ENCODE results near the gene MSL3B.

MSL3B gene

GRCh38 chr2:233844836-233845235 is 23.4 kb downstream of the MSL3B start:
- peaks cover 2% of the 10 kb centered on the region for H3K27me3 Mint-ChIP-seq (ENCODE audit: unreplicated experiment)
- no peaks in the 10 kb centered on the region for H3K4me1 Mint-ChIP-seq (ENCODE audit: low read depth, unreplicated experiment)
- H3K9me3 Mint-ChIP-seq (ENCODE audit: unreplicated experiment): no peaks in the 10 kb centered on the region
- no peak for TF ChIP-seq CTCF (IDR thresholded peaks at IDR 0.05; ENCODE audit: partially characterized antibody, unreplicated experiment)
- H3K36me3 Mint-ChIP-seq (ENCODE audit: unreplicated experiment): no peaks in the 10 kb centered on the region
- DNase-seq: no peak
- no peak overlapping the region for H3K4me3 Mint-ChIP-seq (ENCODE audit: unreplicated experiment)
- no peak overlapping the region for H3K27ac Mint-ChIP-seq (ENCODE audit: unreplicated experiment)

- DNase-seq: no peak
- Mint-ChIP-seq H3K27ac (ENCODE audit: unreplicated experiment) (no peak overlapping the region), H3K9me3 (ENCODE audit: unreplicated experiment) (no peaks in the 10 kb centered on the region), H3K4me1 (ENCODE audit: low read depth, unreplicated experiment) (peaks cover under 1% of the 10 kb centered on the region), H3K36me3 (ENCODE audit: unreplicated experiment) (no peaks in the 10 kb centered on the region), H3K4me3 (ENCODE audit: unreplicated experiment) (no peak overlapping the region), H3K27me3 (ENCODE audit: unreplicated experiment) (peaks cover 2% of the 10 kb centered on the region)
- no peak for TF ChIP-seq CTCF (IDR thresholded peaks at IDR 0.05; ENCODE audit: partially characterized antibody, unreplicated experiment)
Observed at GRCh38 chr2:233844064-233844807, 23.9 kb downstream of the MSL3B start.

GRCh38 chr2:233841183-233841582 is 27.0 kb downstream of the MSL3B start:
- Mint-ChIP-seq H3K4me1 (ENCODE audit: low read depth, unreplicated experiment) (peaks cover 4% of the 10 kb centered on the region), H3K9me3 (ENCODE audit: unreplicated experiment) (no peaks in the 10 kb centered on the region), H3K36me3 (ENCODE audit: unreplicated experiment) (no peaks in the 10 kb centered on the region), H3K4me3 (ENCODE audit: unreplicated experiment) (no peak overlapping the region), H3K27me3 (ENCODE audit: unreplicated experiment) (peaks cover 5% of the 10 kb centered on the region), H3K27ac (ENCODE audit: unreplicated experiment) (no peak overlapping the region)
- DNase-seq: no peak
- no peak for TF ChIP-seq CTCF (IDR thresholded peaks at IDR 0.05; ENCODE audit: partially characterized antibody, unreplicated experiment)

- no peak for DNase-seq
- no peaks in the 10 kb centered on the region for H3K9me3 Mint-ChIP-seq (ENCODE audit: unreplicated experiment)
- no peak for TF ChIP-seq CTCF (IDR thresholded peaks at IDR 0.05; ENCODE audit: partially characterized antibody, unreplicated experiment)
- H3K36me3 Mint-ChIP-seq (ENCODE audit: unreplicated experiment): no peaks in the 10 kb centered on the region
- no peak overlapping the region for H3K27ac Mint-ChIP-seq (ENCODE audit: unreplicated experiment)
- H3K4me1 Mint-ChIP-seq (ENCODE audit: low read depth, unreplicated experiment): peaks cover 4% of the 10 kb centered on the region
- H3K27me3 Mint-ChIP-seq (ENCODE audit: unreplicated experiment): peaks cover 5% of the 10 kb centered on the region
- no peak overlapping the region for H3K4me3 Mint-ChIP-seq (ENCODE audit: unreplicated experiment)
Observed at GRCh38 chr2:233840520-233840919, 27.7 kb downstream of the MSL3B start.

- Mint-ChIP-seq H3K36me3 (ENCODE audit: unreplicated experiment) (no peaks in the 10 kb centered on the region), H3K27ac (ENCODE audit: unreplicated experiment) (no peak overlapping the region), H3K4me1 (ENCODE audit: low read depth, unreplicated experiment) (peaks cover 4% of the 10 kb centered on the region), H3K4me3 (ENCODE audit: unreplicated experiment) (no peak overlapping the region), H3K27me3 (ENCODE audit: unreplicated experiment) (peaks cover 5% of the 10 kb centered on the region), H3K9me3 (ENCODE audit: unreplicated experiment) (no peaks in the 10 kb centered on the region)
- no peak for DNase-seq
- TF ChIP-seq CTCF (IDR thresholded peaks at IDR 0.05; ENCODE audit: partially characterized antibody, unreplicated experiment): no peak
Observed at GRCh38 chr2:233839447-233839820, 28.8 kb downstream of the MSL3B start.

Data from glutamatergic neuron (in vitro differentiated cells).